GM21360 (cell line): ENCODE data around the gene PRXL2B.

ENCODE experiments used
- ATAC-seq: cut with Tn5 transposase; IDR thresholded peaks from one replicate; pipeline ENCODE4 v1.9.1; 2021; ENCODE audit warnings: mild to moderate bottlenecking, moderate library complexity; ENCODE audit not compliant: unreplicated experiment

PRXL2B gene

DNA sequence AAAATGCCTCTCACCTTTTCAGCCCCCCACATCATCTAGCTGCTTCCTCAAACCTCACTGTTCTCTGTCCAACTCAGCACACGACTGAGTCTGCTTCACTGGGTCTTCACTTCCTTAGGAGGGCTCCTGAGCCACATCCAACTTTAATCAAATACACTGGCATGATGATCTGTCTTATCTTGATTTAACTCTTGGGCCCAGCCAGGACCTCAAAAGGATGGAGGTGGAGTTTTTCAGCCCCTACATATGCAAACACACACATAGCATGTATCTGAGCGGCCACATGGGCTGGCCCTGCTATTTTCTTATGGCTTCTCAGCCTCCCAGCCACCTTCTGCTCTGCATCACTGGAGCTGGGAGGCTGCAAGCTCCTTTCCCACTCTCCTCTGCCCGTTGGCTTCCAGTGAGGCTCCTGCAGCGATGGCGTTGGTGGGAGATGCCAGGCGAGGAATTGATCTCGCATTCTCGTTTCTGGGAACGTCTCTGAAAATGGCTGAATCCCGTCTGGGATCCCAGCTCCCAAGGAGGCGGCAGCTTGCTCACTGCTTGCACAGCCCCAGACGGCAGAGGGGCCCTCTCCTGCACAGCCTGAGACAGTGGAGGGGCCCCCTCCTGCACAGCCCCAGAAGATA lies 1.8 kb upstream of the PRXL2B start:
- no peak for ATAC-seq

DNA sequence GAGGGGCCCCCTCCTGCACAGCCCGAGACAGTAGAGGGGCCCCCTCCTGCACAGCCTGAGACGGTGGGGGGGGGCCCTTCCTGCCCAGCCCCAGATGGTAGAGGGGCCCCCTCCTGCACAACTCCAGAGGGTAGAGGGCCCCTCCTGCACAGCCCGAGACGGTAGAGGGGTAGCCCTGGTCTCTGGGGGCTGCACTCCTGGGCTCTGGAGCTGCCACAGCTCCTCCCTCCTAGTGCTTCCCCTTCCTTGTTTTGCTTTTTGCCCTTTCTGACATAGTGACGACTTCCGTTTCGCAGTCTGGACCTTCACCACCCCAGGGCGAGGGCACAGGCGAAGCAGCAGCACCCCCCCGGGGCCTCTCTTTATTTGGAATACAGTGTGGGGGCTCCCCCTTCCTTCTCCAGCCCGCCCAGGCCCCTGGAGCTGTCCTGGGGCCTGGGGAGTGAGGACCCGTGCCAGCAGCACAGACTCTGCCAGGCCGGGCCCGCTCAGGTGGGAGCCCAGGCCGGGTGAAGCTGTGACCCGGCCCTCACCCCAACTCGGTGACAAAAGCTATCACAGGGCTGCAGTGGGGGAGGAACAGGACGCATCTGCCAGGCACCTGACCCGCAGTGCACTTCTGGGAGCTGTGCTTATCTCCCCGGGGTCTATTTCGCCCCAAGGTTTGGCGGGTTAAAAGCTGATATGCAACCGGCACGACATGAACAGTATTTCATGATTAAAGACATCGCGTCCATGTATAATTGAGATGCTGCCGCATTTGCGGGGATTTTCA lies 1.1 kb upstream of the PRXL2B start:
- no peak for ATAC-seq

DNA sequence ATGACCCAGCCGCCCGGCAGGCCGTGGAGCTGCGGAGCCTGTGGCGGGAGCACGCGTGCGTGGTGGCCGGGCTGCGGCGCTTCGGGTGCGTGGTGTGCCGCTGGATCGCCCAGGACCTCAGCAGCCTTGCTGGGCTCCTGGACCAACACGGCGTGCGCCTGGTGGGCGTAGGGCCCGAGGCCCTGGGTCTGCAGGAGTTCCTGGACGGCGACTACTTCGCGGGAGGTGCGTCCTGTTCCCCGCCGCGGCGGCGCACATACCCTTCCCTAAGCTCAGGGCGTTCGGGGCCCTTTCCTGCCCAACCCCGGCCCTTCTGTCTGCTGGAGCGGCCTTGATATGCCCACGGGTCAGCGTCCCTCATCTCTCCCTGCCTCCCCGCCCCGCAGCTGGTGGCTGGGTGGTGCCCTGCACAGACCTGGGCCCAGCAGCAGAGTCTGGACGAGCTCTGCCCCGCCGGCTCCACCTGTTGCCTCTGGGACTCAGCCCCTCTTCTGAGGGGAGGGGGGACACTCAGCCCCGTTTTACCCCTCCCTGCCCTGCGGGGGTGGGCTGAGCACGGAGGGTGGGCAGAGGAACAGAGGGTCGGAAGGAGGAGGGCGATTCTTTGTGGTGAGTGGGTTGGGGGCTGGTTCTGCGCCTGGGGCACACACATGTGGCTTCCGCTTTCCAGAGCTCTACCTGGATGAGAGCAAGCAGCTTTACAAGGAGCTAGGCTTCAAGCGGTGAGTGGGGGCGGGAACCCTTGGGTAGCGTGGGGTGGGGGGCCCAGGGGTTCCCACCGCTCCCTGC lies 688 bp downstream of the PRXL2B start:
- peak; percentile 1 for ATAC-seq

DNA sequence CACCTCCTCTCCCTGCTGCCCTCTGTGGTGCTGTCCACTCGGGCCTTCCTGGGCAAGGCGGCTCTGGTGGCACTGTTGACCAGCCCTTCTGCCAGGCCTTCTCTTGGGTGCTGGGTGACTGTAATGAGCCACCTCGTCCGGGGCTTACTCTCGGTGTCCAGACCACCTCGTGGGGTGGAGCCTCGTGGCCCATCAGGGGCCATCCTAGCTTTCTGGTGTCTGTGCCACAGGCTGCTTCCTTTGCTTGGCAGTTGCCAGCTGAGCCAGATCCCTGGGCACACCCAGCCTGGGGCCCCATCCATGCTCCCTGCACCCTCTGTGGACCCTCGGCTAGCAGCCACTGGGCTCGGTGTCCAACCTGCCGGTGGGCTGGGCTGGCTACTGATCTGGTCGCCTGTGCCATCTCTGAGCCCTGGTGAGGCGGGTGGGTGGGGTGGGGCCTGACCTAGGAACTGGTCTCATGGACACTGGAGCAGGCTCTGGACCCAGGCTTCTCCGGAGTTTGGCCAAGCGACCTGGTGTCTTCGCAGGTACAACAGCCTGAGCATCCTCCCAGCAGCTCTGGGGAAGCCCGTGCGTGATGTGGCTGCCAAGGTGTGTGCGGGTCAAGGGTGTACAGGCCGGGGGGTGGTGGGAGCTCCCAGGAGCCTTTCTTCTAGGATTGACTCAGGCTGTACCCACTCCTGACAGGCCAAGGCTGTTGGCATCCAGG lies 1.4 kb downstream of the PRXL2B start:
- no peak for ATAC-seq

DNA sequence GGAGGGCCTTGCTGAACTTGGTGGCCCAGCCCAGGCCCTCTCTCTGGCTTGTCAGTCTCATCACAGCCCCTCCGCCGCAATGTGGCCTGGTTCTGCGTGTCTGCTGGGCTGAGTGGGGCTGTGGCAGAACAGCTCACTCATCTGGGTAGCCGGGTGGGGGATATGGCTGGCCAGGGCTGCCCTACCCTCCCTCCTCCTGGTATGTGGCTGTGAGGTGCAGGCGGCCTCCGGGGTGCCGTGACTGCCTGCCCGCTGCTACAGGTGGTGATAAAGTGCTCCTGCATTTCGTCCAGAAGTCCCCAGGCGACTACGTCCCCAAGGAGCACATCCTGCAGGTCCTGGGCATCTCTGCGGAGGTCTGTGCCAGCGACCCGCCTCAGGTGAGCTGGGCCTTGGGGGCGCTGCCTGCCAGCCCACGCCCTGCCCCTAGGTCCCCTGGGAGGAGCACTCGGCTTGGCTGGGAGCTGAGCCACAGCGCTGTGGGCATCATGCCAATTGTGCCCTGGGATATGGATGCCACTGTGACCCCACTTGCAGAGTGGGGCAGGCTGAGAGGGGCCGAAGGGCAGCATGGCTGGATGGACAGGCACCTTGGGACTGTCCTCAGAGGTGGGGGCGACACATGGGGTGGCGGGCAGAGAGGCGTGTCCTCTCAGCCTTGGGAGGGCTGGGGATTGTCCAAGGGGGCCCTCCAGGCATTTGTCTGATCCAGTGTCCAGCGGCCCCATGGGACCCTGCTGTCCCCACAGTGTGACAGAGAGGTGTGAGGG lies 2.3 kb downstream of the PRXL2B start:
- ATAC-seq = no peak

DNA sequence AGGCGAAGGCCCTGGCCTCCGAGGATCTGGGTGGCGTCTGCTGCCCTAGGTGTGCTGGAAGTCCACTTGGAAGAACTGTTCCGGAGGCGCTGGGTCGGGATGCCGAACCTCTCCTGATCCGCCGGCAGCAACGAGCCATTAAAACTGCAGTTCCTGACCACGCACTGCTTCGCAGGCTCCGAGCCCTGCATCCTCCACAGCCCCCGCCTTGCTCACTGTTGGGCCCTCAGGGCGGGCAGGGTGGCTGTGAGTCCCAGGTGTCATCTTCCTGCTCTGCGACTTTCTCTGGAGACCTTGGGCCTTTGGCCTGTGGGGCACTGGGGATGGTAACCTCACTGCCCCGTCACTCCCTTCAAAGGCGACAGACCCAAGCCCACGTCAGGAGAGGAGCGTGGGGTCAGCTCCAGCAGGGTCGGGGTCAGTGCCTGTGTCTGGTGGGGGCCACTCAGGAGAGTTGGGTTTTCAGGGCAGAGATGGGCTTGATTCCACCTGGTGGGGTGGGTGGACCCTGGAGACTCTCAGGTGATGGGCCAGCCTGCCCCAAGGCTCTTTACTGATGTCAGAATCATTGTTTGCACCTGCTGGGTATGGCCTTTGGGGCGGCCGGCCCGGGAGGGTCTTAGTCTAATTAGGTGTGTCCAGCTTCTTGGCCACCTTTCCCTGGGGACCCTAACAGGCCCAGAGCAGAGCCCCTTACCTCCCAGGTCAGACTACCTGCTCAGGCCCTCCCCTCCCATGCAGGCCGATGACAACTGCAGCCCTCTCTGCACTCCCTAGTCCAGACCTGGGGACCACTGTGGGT lies 3.1 kb downstream of the PRXL2B start:
- no peak for ATAC-seq

DNA sequence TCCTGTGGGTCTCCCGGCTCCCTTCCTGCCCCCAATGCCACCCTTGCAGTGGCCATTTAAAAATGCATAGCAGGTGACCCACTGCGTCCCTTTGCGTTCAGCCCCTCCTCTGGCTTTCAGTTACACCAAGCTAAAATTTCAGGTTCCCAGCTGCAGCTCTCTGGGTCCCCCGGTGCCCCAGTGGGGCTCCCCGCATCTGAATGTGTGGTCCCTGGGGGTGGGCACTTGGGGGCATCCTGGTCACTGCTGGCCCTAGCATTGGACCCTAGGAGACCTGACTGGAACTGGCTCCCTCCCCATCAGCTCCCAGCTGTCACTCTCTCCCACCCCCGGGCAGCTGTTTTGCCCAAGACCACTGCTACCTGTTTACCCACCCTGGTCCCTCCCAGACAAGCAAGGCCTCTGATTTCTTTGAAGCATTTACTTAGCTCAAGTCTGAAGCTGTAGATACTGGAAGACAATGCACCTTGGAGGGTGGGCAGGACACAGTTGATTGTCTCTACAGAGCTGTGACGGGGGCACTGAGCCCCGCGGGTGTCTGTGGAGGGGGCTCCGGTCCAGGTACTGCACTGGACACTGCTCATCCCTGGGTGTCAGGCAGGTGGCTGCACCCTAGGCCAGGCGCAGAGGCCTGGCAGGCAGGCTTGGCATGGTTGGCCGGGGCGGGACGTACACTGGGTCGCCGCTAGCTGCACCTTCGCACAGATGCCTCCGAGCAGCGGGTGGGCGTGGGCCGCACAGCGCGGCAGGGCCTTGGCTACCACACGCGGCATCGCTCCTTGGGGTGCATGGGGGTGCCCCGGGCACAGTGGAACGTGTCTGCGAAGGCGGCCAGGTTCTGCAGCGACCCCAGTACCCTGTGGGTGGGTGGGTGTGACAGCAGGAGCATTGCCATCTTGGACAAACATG lies 3.9 kb downstream of the PRXL2B start:
- no peak for ATAC-seq

DNA sequence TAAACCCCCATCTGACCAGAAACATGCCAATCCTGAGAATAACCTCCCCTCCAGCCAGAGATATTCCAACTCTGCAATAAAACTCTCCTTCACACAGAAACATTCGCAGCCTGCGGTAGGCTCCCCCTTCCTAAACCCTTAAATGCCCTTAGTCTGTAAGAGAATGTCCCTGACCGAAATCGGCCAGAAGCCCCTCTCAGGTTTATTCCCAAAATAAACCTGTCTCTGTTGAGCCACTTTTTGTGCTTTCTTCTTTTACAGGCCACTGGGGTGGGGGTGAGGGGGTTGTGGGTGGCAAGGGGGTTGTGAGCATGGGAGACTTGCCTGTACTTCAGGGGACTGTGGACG lies 4.6 kb downstream of the PRXL2B start:
- no peak for ATAC-seq

DNA sequence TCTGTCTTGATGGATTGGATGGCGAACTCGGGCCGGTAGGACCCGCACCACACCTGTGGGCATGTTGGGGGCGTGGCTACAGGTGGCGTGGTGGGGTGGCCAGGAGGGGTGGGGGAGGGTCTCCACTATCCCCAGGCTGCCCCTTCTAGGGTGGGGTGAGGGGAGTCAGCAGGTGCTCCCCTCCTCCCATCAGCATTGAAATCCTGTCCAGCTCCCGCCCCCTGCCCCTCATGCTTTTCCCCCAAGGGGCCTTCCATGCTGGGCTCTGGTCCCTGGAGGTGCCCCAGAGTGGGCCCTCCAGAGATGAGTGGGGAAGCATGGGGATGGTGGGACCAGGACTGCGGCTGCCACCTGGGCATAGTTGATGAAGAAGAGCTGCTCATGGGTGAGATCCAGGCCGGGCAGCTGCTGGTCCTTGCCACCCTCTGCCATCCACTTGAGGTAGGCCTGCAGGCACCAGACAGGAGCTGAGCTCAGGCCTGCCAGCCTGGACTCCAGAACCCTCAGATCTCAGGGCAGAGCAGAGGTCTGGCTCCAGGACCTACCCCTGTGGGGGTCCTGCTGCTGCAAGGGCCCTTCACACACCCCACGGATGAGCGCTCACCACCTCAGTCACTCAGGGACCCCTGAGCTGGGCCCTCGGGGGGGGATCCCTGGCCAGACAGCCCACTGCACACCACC lies 5.1 kb downstream of the PRXL2B start:
- no peak for ATAC-seq

DNA sequence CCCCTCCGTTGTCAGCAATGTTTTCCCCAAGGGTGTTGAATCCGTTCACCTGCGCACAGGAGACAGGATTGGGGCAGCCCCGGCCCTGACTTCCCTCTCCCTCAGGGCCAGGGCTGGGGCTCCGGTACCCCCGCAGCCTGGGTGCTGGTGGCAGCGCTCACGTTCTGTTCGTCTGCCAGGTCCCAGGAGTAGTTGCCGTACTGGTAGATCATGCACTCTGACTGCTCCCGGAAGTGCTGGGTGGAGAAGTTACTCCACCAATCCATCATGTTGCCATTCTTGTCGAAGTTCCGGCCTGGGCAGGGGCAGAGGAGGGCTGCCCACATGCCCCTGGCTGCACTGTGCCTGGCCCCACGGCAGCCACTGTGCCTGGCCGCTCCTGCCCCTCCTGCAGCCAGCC lies 6.1 kb downstream of the PRXL2B start:
- ATAC-seq = no peak

DNA sequence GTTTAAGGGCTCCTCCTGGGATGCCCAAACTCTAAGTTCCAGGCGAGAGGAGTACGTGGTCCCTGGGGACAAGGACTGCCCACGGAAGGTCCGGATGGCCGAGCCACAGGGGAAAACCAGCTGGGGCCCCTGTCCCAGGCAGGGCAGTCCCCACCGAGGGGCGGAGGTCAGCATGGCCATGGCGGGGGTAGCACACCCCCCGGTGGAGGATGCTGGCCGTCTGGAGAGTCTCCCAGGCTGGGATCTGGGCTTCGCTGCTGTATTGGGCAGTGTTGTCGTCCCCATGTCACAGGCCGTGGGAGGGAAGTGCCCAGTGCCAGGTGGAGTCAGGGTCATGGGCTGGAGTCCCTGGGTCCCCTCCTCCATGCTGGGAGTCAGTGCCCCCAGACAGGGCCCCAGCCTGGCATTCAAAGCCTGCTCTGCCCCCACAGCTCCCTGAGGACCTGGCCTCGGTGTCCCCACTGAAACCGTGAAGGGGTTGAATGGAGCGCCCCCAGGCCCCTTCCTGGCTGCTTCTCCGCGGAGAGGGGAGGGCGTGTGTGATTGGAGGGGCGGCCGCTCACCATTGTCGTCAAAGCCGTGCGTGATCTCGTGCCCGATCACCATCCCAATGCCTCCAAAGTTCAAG lies 6.8 kb downstream of the PRXL2B start:
- no peak for ATAC-seq

DNA sequence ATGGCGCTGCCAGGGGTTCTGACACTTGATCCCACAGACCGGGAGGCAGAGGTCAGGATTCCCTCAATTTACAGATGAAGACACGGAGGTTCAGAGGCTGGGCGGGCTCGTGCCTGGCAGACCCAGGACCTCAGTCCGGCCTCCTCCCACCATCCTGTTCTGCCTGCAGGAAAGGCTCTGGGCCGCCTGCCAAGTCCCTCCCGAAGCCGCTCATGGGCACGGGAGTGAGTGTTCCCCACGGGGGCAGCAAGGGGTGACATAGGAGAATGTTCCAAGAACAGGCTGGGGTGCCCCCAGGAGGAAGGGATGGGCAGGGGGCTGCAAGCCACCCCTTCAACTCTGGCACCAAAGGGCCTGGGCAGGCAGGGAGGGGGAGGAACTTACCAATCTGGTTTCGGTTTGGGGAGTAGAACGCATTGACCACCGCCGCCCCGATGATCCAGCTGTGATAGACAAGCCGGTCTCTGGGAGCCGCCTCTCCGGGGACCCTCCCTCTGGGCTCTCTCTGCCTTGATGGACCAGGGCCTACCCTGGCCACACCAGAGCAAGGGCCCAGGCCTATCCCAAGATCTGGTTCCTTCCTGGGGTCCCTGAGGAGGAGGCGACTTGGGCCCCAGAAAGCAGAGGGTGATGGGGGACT lies 7.5 kb downstream of the PRXL2B start:
- no peak for ATAC-seq

DNA sequence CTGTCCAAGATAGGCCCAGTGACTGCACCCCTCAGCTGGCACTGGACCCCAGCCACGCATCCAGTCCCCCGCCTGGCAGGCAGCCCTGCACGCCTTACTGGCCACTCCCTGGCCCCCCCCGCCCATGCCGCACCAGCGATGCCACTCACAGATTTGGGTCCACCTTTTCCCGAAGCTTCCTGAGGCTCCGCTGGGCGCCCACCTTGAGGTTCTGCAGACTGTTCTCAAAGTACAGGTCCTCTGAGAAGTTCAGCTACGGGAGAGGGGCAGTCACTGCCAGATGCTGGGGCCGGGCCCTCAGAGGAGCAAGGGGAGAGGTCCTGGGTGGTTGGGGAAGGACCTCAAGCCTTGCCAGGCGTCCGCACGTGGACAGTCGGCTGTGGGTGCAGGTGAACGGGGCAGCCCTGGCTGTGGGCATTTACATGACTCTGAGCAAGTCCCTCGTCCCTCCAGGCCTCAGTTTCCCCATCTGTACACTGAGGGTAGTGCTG lies 8.1 kb downstream of the PRXL2B start:
- ATAC-seq = no peak

DNA sequence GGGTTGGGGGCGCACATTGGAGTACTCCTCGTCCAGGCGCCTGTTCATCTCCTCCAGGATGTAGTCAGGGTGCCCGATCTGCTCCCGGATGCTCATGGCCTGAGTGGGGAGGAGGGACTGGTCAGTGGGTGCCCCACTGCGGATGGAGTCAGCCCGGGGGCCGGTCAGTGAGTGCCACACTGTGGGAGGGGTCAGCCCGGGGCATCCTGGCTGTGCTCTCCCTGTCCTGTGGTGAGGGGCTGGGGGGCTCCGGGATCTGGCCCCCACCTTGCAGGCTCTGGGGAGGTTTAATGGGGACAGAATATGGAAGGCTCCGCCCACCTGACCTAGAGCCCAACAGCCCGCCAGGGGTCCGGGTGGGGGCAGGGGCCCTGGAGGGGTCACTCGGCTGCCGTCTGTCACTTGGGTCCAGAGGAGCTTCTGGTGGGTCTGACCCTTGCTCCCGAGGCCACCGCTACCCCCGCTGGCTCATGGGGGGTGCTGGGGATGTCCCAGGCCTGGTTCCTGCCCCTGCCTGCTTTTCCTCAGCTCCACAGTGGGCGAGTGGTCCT lies 8.8 kb downstream of the PRXL2B start:
- ATAC-seq = no peak

DNA sequence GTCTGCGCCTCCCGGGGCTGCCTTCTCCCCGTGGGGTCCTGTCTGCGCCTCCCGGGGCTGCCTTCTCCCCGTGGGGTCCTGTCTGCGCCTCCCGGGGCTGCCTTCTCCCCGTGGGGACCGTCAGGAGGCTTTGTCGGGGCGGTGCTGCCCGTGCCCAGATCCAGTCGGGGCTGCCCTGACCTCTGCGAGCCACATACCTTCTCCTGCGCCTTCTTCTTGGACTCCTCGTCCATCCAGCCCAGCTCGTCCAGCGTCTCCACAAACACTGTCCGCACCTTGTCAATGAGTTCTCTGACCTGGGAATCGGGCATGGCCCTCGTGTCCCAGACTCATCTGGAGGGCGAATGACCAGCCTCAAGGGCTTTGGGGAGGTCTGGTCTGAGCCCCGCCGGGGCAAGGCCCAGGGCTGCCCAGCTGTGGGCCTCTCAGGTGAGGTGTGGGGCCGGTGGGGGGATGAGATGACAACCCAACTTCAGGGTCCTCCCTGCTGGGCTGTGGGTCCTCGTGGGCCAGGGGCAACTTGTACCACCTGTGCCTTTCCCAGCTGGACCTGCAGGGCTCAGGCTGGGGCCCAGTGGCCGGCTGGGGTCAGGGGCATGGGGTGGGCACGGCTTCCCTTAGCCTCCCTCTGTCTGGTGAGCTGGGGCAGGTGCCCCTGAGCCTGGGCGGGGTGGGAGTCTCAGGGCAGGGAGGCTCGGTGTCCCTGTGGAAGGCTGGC lies 9.4 kb downstream of the PRXL2B start:
- ATAC-seq = no peak
